ENCODE results near the gene CDX2.

GRCh38 chr13:27978301-27978968, 9.3 kb upstream of the CDX2 start:
- TF ChIP-seq GATA2 (IDR thresholded peaks at IDR 0.05; ENCODE audit: low read depth, low read length) (no peak), GATA3 (IDR thresholded peaks at IDR 0.05; ENCODE audit: low read depth, low read length) (no peak)
